Right lung (tissue), 5 donors: ENCODE results near the gene GKN2. TPM values are rescaled to one million over a fixed set of nuclear protein-coding genes. Genes with fewer than 3 reads are reported as not detected.
"Not testable (repeated sequence)": the region's sequence is repeated elsewhere in the genome, so short reads cannot be mapped to it uniquely, and the experiment has no call there.

Experiments used
- DNase-seq, 2 donors: peaks; one replicate each; pipeline ENCODE4 v3.0.0-alpha.2; 2013
- polyA plus RNA-seq, 5 donors: library from polyadenylated mRNA; unstranded; fragments of 120-200 nt; gene quantifications; one replicate each; pipeline versions ENCODE4 v1.2.1 to v1.2.3, GENCODE V29; 2013; ENCODE audit warnings: inconsistent platforms in 1 of 5, low replicate concordance in 1 of 5; ENCODE audit not compliant: insufficient read length in 5 of 5, insufficient read depth in 1 of 5

Gene GKN2
- polyA plus RNA-seq, 5 donors = 1.5 to 2.3 (median 1.9) TPM

GRCh38 chr2:68921646-68922045 is 31.0 kb downstream of the GKN2 start:
- no peak for DNase-seq

- DNase-seq = no peak
Measured at GRCh38 chr2:68920481-68921170, 32.1 kb downstream of the GKN2 start.

GRCh38 chr2:68918497-68918896 is 34.2 kb downstream of the GKN2 start:
- no peak for DNase-seq

GRCh38 chr2:68917034-68917718 is 35.5 kb downstream of the GKN2 start:
- no peak for DNase-seq

- no peak for DNase-seq
Measured at GRCh38 chr2:68916226-68916625, 36.5 kb downstream of the GKN2 start.

GRCh38 chr2:68915393-68915792 is 37.3 kb downstream of the GKN2 start:
- no peak for DNase-seq

- DNase-seq = no peak
Measured at GRCh38 chr2:68913359-68913758, 39.3 kb downstream of the GKN2 start.

GRCh38 chr2:68912732-68913131 is 40.0 kb downstream of the GKN2 start:
- no peak for DNase-seq

GRCh38 chr2:68912111-68912510 is 40.6 kb downstream of the GKN2 start:
- no peak for DNase-seq

- DNase-seq = no peak
Measured at GRCh38 chr2:68911709-68912108, 41.0 kb downstream of the GKN2 start.

- no peak for DNase-seq
Measured at GRCh38 chr2:68911246-68911645, 41.4 kb downstream of the GKN2 start.

- peak; percentile 44 to 60 for DNase-seq
Measured at GRCh38 chr2:68909793-68910674, 42.7 kb downstream of the GKN2 start.

- DNase-seq = no peak
Measured at GRCh38 chr2:68908392-68908970, 44.2 kb downstream of the GKN2 start.

GRCh38 chr2:68907920-68908253 is 44.8 kb downstream of the GKN2 start:
- no peak for DNase-seq

GRCh38 chr2:68907232-68907919 is 45.3 kb downstream of the GKN2 start:
- DNase-seq = no peak

- no peak for DNase-seq
Measured at GRCh38 chr2:68906716-68907115, 46.0 kb downstream of the GKN2 start.

GRCh38 chr2:68905116-68905515 is 47.6 kb downstream of the GKN2 start:
- DNase-seq = no peak

- no peak for DNase-seq
Measured at GRCh38 chr2:68901561-68901960, 51.1 kb downstream of the GKN2 start.

- DNase-seq = no peak
Measured at GRCh38 chr2:68901199-68901514, 51.5 kb downstream of the GKN2 start.

- DNase-seq = no peak
Measured at GRCh38 chr2:68900496-68901198, 52.0 kb downstream of the GKN2 start.

GRCh38 chr2:68895981-68896380 is 56.7 kb downstream of the GKN2 start:
- DNase-seq = not testable (repeated sequence)
